Neural cell (in vitro differentiated cells): ENCODE measurements around the gene CCDC182.

ENCODE experiments used
- EZH2 ChIP-seq: fragments of 200-600, 300-800 bp; shearing (Covaris generic), sonication (generic); IDR thresholded peaks from 2 replicates; pipeline ENCODE4 v1.6.1; 2014; ENCODE audit warnings: antibody characterized with exemption, low read length, borderline replicate concordance, mild to moderate bottlenecking; ENCODE audit not compliant: insufficient read depth, poor library complexity, severe bottlenecking
- MXI1 ChIP-seq: fragments of 450-650 bp; conservative IDR thresholded peaks from 2 replicates; pipeline ENCODE4 v1.6.1; 2014; ENCODE audit warnings: antibody characterized with exemption, mild to moderate bottlenecking; ENCODE audit not compliant: poor library complexity, severe bottlenecking
- SMC3 ChIP-seq: fragments of 450-650 bp; conservative IDR thresholded peaks from 2 replicates; pipeline ENCODE4 v1.6.1; 2014; ENCODE audit warnings: antibody characterized with exemption, mild to moderate bottlenecking, moderate library complexity; ENCODE audit not compliant: poor library complexity
- TF ChIP-seq, protein P1 (sequence below): fragments of 450-650 bp; IDR thresholded peaks from 2 replicates; pipeline ENCODE4 v1.5.1; 2014; ENCODE audit warnings: antibody characterized with exemption, mild to moderate bottlenecking, moderate library complexity; ENCODE audit not compliant: poor library complexity, severe bottlenecking

DNA sequence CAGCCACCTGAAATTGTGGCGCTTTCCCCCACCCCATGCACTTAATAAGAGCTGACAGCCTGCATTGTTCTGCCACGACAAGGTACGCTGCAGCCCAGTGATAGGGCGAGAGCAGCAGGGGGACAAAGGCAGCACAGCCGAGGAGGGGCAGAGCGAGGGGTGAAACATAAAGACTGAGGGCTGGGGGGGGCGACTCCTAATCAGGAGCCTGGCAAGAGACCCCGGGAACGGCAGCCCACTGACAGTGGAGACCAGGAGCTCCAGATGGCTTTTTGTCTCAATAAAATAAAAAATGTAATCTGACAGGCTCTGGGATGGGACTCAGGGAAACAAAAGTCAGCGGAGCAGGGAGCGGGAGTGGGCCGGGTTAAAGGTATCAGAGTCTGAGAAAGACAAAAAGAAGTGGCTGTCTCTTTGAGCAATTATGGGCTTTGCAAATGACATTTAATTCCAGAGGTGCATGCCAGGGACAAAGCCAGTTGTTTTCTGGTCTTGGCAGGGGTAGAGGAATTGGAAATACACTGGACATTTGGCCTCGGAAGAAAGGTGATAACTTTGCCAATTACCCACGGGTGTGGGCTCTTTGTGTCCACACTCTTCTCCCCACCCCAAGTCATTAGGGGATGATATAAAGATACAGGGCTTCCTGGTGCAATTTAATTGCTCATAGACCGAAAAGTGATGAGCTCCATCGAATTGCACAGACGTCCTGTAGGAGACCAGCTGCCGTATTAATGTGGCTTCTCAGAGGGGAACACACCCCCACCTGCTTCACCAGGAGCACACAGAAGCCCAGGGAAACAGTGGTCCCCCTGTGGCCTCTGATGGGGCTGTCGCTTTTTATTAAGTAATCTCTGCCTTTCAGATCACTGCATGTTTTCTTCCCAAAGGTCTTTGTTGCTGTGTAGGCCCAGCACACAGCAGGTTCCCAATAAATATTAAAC lies 17.6 kb upstream of the CCDC182 start:
- no peak for TF ChIP-seq MXI1
- TF ChIP-seq SMC3 = no peak
- TF ChIP-seq EZH2 = no peak
- TF ChIP-seq, protein P1, sequence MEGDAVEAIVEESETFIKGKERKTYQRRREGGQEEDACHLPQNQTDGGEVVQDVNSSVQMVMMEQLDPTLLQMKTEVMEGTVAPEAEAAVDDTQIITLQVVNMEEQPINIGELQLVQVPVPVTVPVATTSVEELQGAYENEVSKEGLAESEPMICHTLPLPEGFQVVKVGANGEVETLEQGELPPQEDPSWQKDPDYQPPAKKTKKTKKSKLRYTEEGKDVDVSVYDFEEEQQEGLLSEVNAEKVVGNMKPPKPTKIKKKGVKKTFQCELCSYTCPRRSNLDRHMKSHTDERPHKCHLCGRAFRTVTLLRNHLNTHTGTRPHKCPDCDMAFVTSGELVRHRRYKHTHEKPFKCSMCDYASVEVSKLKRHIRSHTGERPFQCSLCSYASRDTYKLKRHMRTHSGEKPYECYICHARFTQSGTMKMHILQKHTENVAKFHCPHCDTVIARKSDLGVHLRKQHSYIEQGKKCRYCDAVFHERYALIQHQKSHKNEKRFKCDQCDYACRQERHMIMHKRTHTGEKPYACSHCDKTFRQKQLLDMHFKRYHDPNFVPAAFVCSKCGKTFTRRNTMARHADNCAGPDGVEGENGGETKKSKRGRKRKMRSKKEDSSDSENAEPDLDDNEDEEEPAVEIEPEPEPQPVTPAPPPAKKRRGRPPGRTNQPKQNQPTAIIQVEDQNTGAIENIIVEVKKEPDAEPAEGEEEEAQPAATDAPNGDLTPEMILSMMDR = no peak
